ENCODE results near the gene JUN. TPM values are rescaled to one million over a fixed set of nuclear protein-coding genes. Genes with fewer than 3 reads are reported as not detected.

The JUN gene
- total and polyA plus RNA-seq, 2 of the 13 experiments (the other 11 are each of a cell fraction or from before 2014, with no cell fraction given): 18.2 to 22.3 TPM

- TF ChIP-seq, protein P1, sequence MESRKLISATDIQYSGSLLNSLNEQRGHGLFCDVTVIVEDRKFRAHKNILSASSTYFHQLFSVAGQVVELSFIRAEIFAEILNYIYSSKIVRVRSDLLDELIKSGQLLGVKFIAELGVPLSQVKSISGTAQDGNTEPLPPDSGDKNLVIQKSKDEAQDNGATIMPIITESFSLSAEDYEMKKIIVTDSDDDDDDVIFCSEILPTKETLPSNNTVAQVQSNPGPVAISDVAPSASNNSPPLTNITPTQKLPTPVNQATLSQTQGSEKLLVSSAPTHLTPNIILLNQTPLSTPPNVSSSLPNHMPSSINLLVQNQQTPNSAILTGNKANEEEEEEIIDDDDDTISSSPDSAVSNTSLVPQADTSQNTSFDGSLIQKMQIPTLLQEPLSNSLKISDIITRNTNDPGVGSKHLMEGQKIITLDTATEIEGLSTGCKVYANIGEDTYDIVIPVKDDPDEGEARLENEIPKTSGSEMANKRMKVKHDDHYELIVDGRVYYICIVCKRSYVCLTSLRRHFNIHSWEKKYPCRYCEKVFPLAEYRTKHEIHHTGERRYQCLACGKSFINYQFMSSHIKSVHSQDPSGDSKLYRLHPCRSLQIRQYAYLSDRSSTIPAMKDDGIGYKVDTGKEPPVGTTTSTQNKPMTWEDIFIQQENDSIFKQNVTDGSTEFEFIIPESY (CRISPR knock-in tag; IDR thresholded peaks at IDR 0.05): 0 out of 2 replicates have a peak, but pooled peaks have one; percentile 13
- peak; percentile 49; the same call in 1 of the 2 replicates for TF ChIP-seq IRF9 (CRISPR knock-in tag; IDR thresholded peaks at IDR 0.05; ENCODE audit: borderline replicate concordance)
- no peak for TF ChIP-seq TCF7L2 (IDR thresholded peaks at IDR 0.05; ENCODE audit: low read depth, low read length)
- TF ChIP-seq, protein P2, sequence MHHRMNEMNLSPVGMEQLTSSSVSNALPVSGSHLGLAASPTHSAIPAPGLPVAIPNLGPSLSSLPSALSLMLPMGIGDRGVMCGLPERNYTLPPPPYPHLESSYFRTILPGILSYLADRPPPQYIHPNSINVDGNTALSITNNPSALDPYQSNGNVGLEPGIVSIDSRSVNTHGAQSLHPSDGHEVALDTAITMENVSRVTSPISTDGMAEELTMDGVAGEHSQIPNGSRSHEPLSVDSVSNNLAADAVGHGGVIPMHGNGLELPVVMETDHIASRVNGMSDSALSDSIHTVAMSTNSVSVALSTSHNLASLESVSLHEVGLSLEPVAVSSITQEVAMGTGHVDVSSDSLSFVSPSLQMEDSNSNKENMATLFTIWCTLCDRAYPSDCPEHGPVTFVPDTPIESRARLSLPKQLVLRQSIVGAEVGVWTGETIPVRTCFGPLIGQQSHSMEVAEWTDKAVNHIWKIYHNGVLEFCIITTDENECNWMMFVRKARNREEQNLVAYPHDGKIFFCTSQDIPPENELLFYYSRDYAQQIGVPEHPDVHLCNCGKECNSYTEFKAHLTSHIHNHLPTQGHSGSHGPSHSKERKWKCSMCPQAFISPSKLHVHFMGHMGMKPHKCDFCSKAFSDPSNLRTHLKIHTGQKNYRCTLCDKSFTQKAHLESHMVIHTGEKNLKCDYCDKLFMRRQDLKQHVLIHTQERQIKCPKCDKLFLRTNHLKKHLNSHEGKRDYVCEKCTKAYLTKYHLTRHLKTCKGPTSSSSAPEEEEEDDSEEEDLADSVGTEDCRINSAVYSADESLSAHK (CRISPR knock-in tag; IDR thresholded peaks at IDR 0.05; ENCODE audit: borderline replicate concordance): no peak
- peak; percentile 62; the same call in 1 of the 2 replicates for TF ChIP-seq ZNF543 (CRISPR knock-in tag; IDR thresholded peaks at IDR 0.05)
- TF ChIP-seq ZNF12 (CRISPR knock-in tag; IDR thresholded peaks at IDR 0.05): 0 out of 2 replicates have a peak, but pooled peaks have one; percentile 28
- peak; percentile 78 for TF ChIP-seq POLR2G (IDR thresholded peaks at IDR 0.05; ENCODE audit: low read depth, low read length)
- TF ChIP-seq KLF12 (CRISPR knock-in tag; IDR thresholded peaks at IDR 0.05; ENCODE audit: borderline replicate concordance): peak; percentile 91
- TF ChIP-seq ZFX (CRISPR knock-in tag; IDR thresholded peaks at IDR 0.05; ENCODE audit: low read depth): peak; percentile 72
- peak; percentile 87 for TF ChIP-seq ELF1 (CRISPR knock-in tag; IDR thresholded peaks at IDR 0.05)
- no peak for TF ChIP-seq GABPA (IDR thresholded peaks at IDR 0.05; ENCODE audit: low read depth, low read length)
- TF ChIP-seq GABPA (CRISPR knock-in tag; IDR thresholded peaks at IDR 0.05; ENCODE audit: low read depth): 0 out of 2 replicates have a peak, but pooled peaks have one; percentile 38
- TF ChIP-seq ATF7-NPFF (CRISPR knock-in tag; IDR thresholded peaks at IDR 0.05; ENCODE audit: low read depth): peak; percentile 47; the same call in 1 of the 2 replicates
- TF ChIP-seq ZSCAN31 (CRISPR knock-in tag; IDR thresholded peaks at IDR 0.05; ENCODE audit: low read depth): 0 out of 2 replicates have a peak, but pooled peaks have one; percentile 51
- TF ChIP-seq PHF20 (CRISPR knock-in tag; IDR thresholded peaks at IDR 0.05): peak; percentile 80
- TF ChIP-seq SOX6 (IDR thresholded peaks at IDR 0.05): no peak
- TF ChIP-seq SOX6 (CRISPR knock-in tag; IDR thresholded peaks at IDR 0.05): peak; percentile 62
- 0 out of 2 replicates have a peak, but pooled peaks have one; percentile 56 for TF ChIP-seq MTA1 (CRISPR knock-in tag; IDR thresholded peaks at IDR 0.05; ENCODE audit: borderline replicate concordance)
- peak; percentile 71; the same call in 1 of the 2 replicates for TF ChIP-seq ZSCAN29 (CRISPR knock-in tag; conservative IDR thresholded peaks at IDR 0.05)
- 0 out of 2 replicates have a peak, but pooled peaks have one; percentile 39 for TF ChIP-seq MAZ (IDR thresholded peaks at IDR 0.05; ENCODE audit: borderline replicate concordance, low read depth, low read length)
- TF ChIP-seq MAZ (CRISPR knock-in tag; IDR thresholded peaks at IDR 0.05; ENCODE audit: low read depth): 0 out of 2 replicates have a peak, but pooled peaks have one; percentile 16
- TF ChIP-seq ZNF503 (CRISPR knock-in tag; IDR thresholded peaks at IDR 0.05): peak; percentile 43; the same call in 1 of the 2 replicates
These were observed 32.4 kb upstream of the JUN start (continued) for GRCh38 chr1:58816072-58816746.

All from HepG2 (cell line).